Effector memory CD4-positive, alpha-beta T cell (primary cell): Measurements from ENCODE around the gene AKAP13.

ENCODE experiments used
- DNase-seq, 3 donors: peaks; one replicate each; pipeline ENCODE4 v3.0.0-alpha.2; 2020
- H3K27ac ChIP-seq: 2 replicates; pipeline ENCODE4 v1.7.0; 2013; ENCODE audit warnings: mild to moderate bottlenecking, low read length, moderate library complexity; ENCODE audit not compliant: insufficient read depth, poor library complexity, severe bottlenecking
- H3K27me3 ChIP-seq: replicated peaks from 2 replicates; pipeline ENCODE4 v1.7.0; 2013; ENCODE audit warnings: mild to moderate bottlenecking, low read length; ENCODE audit not compliant: insufficient read depth, control insufficient read depth, poor library complexity, severe bottlenecking
- H3K36me3 ChIP-seq: 2 replicates; pipeline ENCODE4 v1.7.0; 2013; ENCODE audit warnings: mild to moderate bottlenecking, low read length, moderate library complexity; ENCODE audit not compliant: control insufficient read depth, insufficient read depth
- H3K4me1 ChIP-seq: 2 replicates; pipeline ENCODE4 v1.7.0; 2013; ENCODE audit warnings: low read length, mild to moderate bottlenecking; ENCODE audit not compliant: control insufficient read depth, insufficient read depth, poor library complexity, severe bottlenecking
- H3K4me3 ChIP-seq: 2 replicates; pipeline ENCODE4 v1.7.0; 2013; ENCODE audit warnings: low read length, low read depth, mild to moderate bottlenecking; ENCODE audit not compliant: insufficient read depth, poor library complexity, severe bottlenecking
- H3K9me3 ChIP-seq: 2 replicates; pipeline ENCODE4 v1.7.0; 2013; ENCODE audit warnings: mild to moderate bottlenecking, low read length, moderate library complexity; ENCODE audit not compliant: control insufficient read depth

AKAP13 gene

GRCh38 chr15:85737061-85737460 lies 356.7 kb downstream of the AKAP13 start:
- no peaks in the 10 kb centered on the region for H3K4me1 ChIP-seq
- no peak for DNase-seq
- no peak overlapping the region for H3K4me3 ChIP-seq
- H3K9me3 ChIP-seq, result peaks cover 5% of the 10 kb centered on the region
- peaks cover 84% of the 10 kb centered on the region for H3K36me3 ChIP-seq
- H3K27me3 ChIP-seq, result no peaks in the 10 kb centered on the region
- H3K27ac ChIP-seq, result no peak overlapping the region

- no peak for DNase-seq
- no peaks in the 10 kb centered on the region for H3K9me3 ChIP-seq
- peaks cover 86% of the 10 kb centered on the region for H3K36me3 ChIP-seq
- no peaks in the 10 kb centered on the region for H3K27me3 ChIP-seq
- no peaks in the 10 kb centered on the region for H3K4me1 ChIP-seq
- H3K4me3 ChIP-seq, result no peak overlapping the region
- H3K27ac ChIP-seq, result no peak overlapping the region
These were observed 360.6 kb downstream of the AKAP13 start for GRCh38 chr15:85741021-85741421.

- H3K27ac ChIP-seq, result no peak overlapping the region
- no peak overlapping the region for H3K4me3 ChIP-seq
- H3K36me3 ChIP-seq, result peaks cover 86% of the 10 kb centered on the region
- H3K9me3 ChIP-seq, result no peaks in the 10 kb centered on the region
- H3K27me3 ChIP-seq, result no peaks in the 10 kb centered on the region
- DNase-seq, result no peak
- H3K4me1 ChIP-seq, result no peaks in the 10 kb centered on the region
These were observed 361.3 kb downstream of the AKAP13 start for GRCh38 chr15:85741662-85742061.

- Histone ChIP-seq H3K27ac (no peak overlapping the region), H3K9me3 (no peaks in the 10 kb centered on the region), H3K4me1 (no peaks in the 10 kb centered on the region), H3K36me3 (peaks cover 86% of the 10 kb centered on the region), H3K4me3 (no peak overlapping the region), H3K27me3 (no peaks in the 10 kb centered on the region)
- no peak for DNase-seq
These were observed 361.9 kb downstream of the AKAP13 start for GRCh38 chr15:85742186-85742821.

- no peaks in the 10 kb centered on the region for H3K4me1 ChIP-seq
- no peaks in the 10 kb centered on the region for H3K9me3 ChIP-seq
- no peak overlapping the region for H3K27ac ChIP-seq
- H3K4me3 ChIP-seq, result no peak overlapping the region
- peaks cover 89% of the 10 kb centered on the region for H3K36me3 ChIP-seq
- DNase-seq, result no peak
- H3K27me3 ChIP-seq, result no peaks in the 10 kb centered on the region
These were observed 363.1 kb downstream of the AKAP13 start for GRCh38 chr15:85743392-85744055.

GRCh38 chr15:85744579-85744978 lies 364.2 kb downstream of the AKAP13 start:
- Histone ChIP-seq H3K9me3 (no peaks in the 10 kb centered on the region), H3K4me1 (no peaks in the 10 kb centered on the region), H3K4me3 (no peak overlapping the region), H3K27me3 (no peaks in the 10 kb centered on the region), H3K27ac (no peak overlapping the region), H3K36me3 (peaks cover 85% of the 10 kb centered on the region)
- no peak for DNase-seq

GRCh38 chr15:85745023-85745422 lies 364.6 kb downstream of the AKAP13 start:
- no peak overlapping the region for H3K4me3 ChIP-seq
- peaks cover 82% of the 10 kb centered on the region for H3K36me3 ChIP-seq
- H3K4me1 ChIP-seq, result no peaks in the 10 kb centered on the region
- DNase-seq, result no peak
- no peaks in the 10 kb centered on the region for H3K27me3 ChIP-seq
- no peak overlapping the region for H3K27ac ChIP-seq
- no peaks in the 10 kb centered on the region for H3K9me3 ChIP-seq

GRCh38 chr15:85745525-85746150 lies 365.2 kb downstream of the AKAP13 start:
- Histone ChIP-seq H3K27me3 (no peaks in the 10 kb centered on the region), H3K36me3 (peaks cover 76% of the 10 kb centered on the region), H3K4me1 (no peaks in the 10 kb centered on the region), H3K27ac (no peak overlapping the region), H3K4me3 (no peak overlapping the region), H3K9me3 (no peaks in the 10 kb centered on the region)
- DNase-seq, result no peak

GRCh38 chr15:85746641-85747040 lies 366.2 kb downstream of the AKAP13 start:
- Histone ChIP-seq H3K36me3 (peaks cover 66% of the 10 kb centered on the region), H3K27me3 (no peaks in the 10 kb centered on the region), H3K27ac (no peak overlapping the region), H3K4me3 (no peak overlapping the region), H3K9me3 (no peaks in the 10 kb centered on the region), H3K4me1 (peaks cover 2% of the 10 kb centered on the region)
- no peak for DNase-seq

- H3K4me1 ChIP-seq, result peaks cover 4% of the 10 kb centered on the region
- no peak overlapping the region for H3K27ac ChIP-seq
- peaks cover 52% of the 10 kb centered on the region for H3K36me3 ChIP-seq
- H3K27me3 ChIP-seq, result no peaks in the 10 kb centered on the region
- H3K4me3 ChIP-seq, result no peak overlapping the region
- no peaks in the 10 kb centered on the region for H3K9me3 ChIP-seq
- DNase-seq, result no peak
These were observed 367.8 kb downstream of the AKAP13 start for GRCh38 chr15:85748176-85748575.
